D721Med (cell line): ENCODE measurements around the gene UBE2U.
A peak's percentile ranks its signal among the peaks of the same experiment; 100 is the strongest.

Experiments
- DNase-seq: peaks from one replicate; pipeline ENCODE4 v3.0.0; 2011; ENCODE audit warnings: low spot score; ENCODE audit not compliant: insufficient read length
- FAIRE-seq: peaks from 2 replicates; lab custom pipeline; 2011; peaks lifted over from hg19 to GRCh38; lab: Jason Lieb, UNC
- TF ChIP-seq, protein P1 (sequence below): IDR thresholded peaks from 2 replicates; pipeline ENCODE4 v1.5.1; 2012; ENCODE audit warnings: mild to moderate bottlenecking, control low read depth; ENCODE audit not compliant: insufficient read depth; ENCODE audit errors: missing control alignments

UBE2U gene, protein sequence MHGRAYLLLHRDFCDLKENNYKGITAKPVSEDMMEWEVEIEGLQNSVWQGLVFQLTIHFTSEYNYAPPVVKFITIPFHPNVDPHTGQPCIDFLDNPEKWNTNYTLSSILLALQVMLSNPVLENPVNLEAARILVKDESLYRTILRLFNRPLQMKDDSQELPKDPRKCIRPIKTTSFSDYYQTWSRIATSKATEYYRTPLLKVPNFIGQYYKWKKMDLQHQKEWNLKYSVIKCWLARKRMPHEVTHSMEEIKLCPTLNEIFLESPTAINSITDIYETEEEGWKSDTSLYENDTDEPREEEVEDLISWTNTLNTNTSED

DNA sequence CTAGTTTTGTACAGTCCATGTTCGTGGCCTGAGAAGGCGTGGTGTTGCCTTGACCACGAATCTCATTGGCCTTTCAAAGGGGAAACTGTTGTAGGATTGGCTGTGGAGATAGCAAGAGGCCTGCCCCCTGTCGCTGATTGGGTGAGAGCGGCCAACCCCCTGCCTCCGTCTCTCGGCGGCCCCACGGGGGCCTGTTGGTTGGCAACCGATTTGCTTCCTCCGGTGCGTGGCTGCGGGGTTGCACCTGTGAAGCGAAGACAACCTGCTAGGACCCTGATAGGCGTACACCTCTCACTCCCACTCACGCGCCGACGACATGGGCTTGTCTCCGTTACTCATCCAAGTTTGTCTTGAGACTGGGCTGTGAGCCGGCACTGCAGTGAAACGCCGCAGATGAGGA lies at the start of gene UBE2U:
Gene UBE2U, plus strand, starts transcription at position 204 of the 400 bp plus-strand sequence. CDS start 428 bp downstream, outside the sequence.
- TF ChIP-seq, protein P1, sequence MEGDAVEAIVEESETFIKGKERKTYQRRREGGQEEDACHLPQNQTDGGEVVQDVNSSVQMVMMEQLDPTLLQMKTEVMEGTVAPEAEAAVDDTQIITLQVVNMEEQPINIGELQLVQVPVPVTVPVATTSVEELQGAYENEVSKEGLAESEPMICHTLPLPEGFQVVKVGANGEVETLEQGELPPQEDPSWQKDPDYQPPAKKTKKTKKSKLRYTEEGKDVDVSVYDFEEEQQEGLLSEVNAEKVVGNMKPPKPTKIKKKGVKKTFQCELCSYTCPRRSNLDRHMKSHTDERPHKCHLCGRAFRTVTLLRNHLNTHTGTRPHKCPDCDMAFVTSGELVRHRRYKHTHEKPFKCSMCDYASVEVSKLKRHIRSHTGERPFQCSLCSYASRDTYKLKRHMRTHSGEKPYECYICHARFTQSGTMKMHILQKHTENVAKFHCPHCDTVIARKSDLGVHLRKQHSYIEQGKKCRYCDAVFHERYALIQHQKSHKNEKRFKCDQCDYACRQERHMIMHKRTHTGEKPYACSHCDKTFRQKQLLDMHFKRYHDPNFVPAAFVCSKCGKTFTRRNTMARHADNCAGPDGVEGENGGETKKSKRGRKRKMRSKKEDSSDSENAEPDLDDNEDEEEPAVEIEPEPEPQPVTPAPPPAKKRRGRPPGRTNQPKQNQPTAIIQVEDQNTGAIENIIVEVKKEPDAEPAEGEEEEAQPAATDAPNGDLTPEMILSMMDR: no peak
- DNase-seq (no peak), FAIRE-seq (no peak)

DNA sequence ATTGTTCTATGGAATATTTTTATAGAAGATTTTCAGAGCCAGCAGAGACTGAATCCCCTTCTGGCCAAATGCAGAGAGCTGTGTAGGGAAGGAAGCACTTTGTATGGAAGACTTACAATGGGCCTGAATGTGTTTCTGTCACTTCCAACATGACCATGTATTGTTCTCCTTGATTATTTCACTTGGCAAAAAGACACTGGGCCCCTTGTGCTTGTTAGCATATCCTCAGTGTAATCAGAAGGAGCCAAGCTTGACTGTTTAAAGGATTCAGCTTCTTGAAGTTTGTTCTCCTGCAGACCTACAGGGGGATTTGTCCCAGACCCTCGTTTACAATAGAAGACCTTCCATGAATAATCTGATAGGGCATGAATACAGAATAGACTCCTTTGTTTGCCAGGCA lies 48.1 kb upstream of the UBE2U start:
- DNase-seq: no peak
- FAIRE-seq: no peak
- TF ChIP-seq, protein P1: no peak

DNA sequence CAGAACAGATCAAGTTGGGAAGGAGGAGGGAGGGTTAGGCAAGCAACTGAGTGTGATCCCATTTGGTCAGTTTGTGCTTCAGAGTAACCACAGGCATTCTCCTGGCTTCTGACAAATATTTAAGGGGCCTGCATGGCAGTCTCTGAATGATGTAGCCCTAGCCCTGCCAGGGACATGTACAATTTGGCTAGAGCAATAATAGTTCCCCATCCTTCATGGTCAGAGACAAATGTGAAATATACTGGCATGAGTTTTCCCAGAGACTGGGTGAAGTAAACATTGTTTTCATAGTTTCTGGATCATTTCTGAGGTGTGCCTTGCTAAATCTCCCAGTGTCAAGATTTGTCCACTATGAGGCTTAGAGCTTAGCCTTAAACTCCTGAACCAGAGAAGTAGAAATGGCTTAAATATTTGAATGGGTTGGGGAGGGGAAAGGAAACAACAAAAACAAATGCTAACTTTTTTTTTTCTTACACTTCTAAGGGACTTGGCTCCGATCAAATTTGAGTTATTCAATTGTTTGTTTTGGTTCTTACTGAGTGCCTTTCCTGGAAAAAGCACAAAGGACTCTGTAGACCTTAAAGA lies 42.0 kb upstream of the UBE2U start:
- TF ChIP-seq, protein P1: no peak
- FAIRE-seq: no peak
- no peak for DNase-seq

DNA sequence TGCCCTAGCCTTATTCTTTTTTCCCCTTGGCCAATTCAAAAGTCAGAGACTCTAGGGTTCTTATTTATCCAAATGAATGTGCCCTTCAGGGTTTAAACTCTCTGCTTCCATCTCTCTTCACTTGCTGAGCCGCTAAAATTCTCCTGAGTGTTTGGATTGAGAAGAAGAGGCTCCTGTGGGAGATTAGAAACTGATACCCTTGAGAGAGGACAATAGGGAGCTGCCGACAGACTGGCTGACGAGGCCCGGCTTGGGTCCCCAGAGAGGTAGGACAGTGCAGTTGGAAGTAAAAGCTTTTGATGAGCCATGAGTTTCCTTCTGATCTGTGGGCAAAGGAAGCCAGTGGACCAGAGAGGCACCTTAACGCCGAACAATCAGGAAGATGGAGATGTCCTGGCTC lies 41.3 kb upstream of the UBE2U start:
- FAIRE-seq (no peak), DNase-seq (no peak)
- TF ChIP-seq, protein P1: no peak

DNA sequence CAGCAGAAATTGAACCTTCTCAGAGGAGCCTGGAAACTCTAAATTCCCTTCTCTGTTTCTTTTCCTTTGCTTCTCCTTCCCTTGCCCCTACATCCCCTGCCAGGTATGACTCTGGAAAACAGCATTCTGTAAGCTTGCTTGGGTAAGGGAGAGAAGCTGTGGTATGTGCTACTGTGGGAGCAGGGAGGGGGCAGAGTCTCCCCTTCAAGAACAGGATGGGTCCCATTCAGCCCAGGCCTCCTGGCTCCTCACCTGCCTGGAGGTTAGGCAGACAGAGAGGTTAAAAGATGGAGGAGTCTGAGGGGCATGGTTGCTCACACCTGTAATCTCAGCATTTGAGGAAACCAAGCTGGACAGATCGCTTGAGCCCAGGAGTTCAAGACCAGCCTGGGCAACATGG lies 40.6 kb upstream of the UBE2U start:
- FAIRE-seq: no peak
- DNase-seq: no peak
- TF ChIP-seq, protein P1: no peak

DNA sequence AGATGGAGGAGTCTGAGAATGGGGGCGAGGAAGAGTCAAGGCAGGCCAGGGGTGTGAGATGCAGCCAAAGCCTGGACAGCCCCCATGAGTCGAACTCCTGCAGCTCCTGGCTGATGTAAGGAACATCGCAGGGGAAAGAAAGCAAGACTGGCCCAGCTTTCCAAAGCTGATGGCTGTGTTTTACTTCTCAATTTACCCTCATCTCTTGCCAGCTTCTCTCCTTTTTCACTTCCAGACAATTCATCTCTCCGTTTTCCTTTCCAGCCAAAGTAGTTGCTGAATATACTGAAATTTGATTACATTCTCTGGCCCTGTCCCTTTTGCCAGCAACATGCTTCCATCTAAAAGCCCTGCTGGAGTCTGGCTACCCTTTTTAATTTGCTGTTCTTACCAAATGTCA lies 40.0 kb upstream of the UBE2U start:
- DNase-seq (no peak), FAIRE-seq (no peak)
- TF ChIP-seq, protein P1: no peak

DNA sequence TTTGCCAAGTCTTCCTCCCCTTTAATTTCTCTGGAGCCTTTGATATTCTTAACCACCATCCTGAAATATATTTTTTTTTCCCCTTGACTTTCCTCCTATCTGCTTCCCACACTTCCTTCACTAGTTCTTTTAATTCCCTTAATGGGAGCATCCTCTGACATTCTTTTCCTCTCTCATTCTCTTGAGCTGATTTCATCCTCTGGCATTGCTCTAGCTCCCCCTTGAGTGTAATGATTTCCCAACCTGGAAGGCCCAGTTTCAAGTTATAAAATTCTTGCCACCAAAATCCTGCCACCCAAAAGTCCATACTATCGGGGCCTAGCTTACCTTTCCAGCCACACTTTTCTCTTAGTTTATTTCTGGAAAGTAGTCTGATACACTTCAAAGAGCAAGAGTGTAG lies 39.5 kb upstream of the UBE2U start:
- FAIRE-seq (no peak), DNase-seq (no peak)
- TF ChIP-seq, protein P1: peak; percentile 42
